GM23338 (cell line): ENCODE results near the gene SEPTIN3.
A peak's percentile ranks its signal among the peaks of the same experiment; 100 is the strongest.

Experiments used
- EZH2 ChIP-seq: fragments of 200-600 bp; sonication (generic); IDR thresholded peaks from one replicate; pipeline ENCODE4 v1.8.0; 2017; ENCODE audit warnings: antibody characterized with exemption, mild to moderate bottlenecking, low read depth; ENCODE audit not compliant: unreplicated experiment
- TF ChIP-seq, protein P1 (sequence below), 2 experiments: fragments of 200-600 bp in 1 of 2; sonication (generic) in 1 of 2; conservative IDR thresholded peaks; 2 replicates each; pipeline versions ENCODE4 v1.5.1 to v1.6.1; 2016 to 2017; ENCODE audit warnings: antibody characterized with exemption in 2 of 2, low read depth in 2 of 2, mild to moderate bottlenecking in 2 of 2, moderate library complexity in 1 of 2
- TF ChIP-seq, protein P2 (sequence below): IDR thresholded peaks from one replicate; pipeline ENCODE4 v1.6.1; 2018; ENCODE audit warnings: antibody characterized with exemption; ENCODE audit not compliant: unreplicated experiment

DNA sequence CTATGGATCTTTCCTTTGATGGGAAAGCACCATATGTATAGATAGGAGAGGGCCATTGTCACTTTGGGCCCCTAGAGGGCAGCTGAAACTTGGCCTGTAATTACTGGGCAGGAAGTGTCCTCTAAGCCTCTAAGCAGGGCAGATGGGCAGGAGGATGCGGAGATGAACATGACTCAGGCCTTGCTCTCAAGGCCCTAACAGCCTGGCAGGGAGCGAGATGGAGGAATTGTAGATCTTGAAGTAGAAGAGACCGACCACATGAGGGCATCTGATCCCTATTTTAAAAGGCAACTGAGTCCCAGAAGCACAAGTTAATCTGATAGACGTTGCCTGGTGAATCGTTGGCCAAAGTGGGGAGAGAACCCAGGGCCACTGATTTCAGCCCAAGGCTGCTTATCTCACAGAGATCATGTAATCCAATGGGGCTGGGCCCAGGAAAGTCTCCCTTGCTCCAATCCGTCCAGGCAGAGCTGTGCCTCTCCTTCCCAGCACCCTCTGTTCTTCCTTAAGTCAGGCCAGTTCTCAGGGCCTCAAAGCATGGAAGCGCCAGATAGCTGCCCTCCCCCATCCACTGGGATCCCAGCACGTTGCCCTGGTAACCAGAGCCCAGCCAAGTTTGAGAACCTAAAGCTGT lies 2.5 kb upstream of the SEPTIN3 start:
- TF ChIP-seq, protein P1, sequence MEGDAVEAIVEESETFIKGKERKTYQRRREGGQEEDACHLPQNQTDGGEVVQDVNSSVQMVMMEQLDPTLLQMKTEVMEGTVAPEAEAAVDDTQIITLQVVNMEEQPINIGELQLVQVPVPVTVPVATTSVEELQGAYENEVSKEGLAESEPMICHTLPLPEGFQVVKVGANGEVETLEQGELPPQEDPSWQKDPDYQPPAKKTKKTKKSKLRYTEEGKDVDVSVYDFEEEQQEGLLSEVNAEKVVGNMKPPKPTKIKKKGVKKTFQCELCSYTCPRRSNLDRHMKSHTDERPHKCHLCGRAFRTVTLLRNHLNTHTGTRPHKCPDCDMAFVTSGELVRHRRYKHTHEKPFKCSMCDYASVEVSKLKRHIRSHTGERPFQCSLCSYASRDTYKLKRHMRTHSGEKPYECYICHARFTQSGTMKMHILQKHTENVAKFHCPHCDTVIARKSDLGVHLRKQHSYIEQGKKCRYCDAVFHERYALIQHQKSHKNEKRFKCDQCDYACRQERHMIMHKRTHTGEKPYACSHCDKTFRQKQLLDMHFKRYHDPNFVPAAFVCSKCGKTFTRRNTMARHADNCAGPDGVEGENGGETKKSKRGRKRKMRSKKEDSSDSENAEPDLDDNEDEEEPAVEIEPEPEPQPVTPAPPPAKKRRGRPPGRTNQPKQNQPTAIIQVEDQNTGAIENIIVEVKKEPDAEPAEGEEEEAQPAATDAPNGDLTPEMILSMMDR (conservative IDR thresholded peaks at IDR 0.05; ENCODE audit: low read depth in 2 of 2): peak; percentile 59 to 73
- TF ChIP-seq EZH2: no peak
- TF ChIP-seq, protein P2, sequence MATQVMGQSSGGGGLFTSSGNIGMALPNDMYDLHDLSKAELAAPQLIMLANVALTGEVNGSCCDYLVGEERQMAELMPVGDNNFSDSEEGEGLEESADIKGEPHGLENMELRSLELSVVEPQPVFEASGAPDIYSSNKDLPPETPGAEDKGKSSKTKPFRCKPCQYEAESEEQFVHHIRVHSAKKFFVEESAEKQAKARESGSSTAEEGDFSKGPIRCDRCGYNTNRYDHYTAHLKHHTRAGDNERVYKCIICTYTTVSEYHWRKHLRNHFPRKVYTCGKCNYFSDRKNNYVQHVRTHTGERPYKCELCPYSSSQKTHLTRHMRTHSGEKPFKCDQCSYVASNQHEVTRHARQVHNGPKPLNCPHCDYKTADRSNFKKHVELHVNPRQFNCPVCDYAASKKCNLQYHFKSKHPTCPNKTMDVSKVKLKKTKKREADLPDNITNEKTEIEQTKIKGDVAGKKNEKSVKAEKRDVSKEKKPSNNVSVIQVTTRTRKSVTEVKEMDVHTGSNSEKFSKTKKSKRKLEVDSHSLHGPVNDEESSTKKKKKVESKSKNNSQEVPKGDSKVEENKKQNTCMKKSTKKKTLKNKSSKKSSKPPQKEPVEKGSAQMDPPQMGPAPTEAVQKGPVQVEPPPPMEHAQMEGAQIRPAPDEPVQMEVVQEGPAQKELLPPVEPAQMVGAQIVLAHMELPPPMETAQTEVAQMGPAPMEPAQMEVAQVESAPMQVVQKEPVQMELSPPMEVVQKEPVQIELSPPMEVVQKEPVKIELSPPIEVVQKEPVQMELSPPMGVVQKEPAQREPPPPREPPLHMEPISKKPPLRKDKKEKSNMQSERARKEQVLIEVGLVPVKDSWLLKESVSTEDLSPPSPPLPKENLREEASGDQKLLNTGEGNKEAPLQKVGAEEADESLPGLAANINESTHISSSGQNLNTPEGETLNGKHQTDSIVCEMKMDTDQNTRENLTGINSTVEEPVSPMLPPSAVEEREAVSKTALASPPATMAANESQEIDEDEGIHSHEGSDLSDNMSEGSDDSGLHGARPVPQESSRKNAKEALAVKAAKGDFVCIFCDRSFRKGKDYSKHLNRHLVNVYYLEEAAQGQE: no peak
